T-helper 2 cell treated with Interferon-gamma antibody and Interleukin-4, amounts not matched to agents 5 μg/mL and 100 μg/mL, for 36 hours (primary cell): ENCODE measurements around the gene SH3GL2.

Source experiments
- DNase-seq: peaks from one replicate; pipeline ENCODE4 v3.0.0; 2021; ENCODE audit warnings: low spot score
- H3K27ac Mint-ChIP-seq: one replicate; pipeline ENCODE4 v1.8.0; 2021; ENCODE audit warnings: mild to moderate bottlenecking, mixed read lengths
- H3K27me3 Mint-ChIP-seq: one replicate; pipeline ENCODE4 v1.8.0; 2021; ENCODE audit warnings: low read depth, mixed read lengths
- H3K36me3 Mint-ChIP-seq: one replicate; pipeline ENCODE4 v1.8.0; 2021; ENCODE audit warnings: low read depth, mixed read lengths
- H3K4me1 Mint-ChIP-seq: one replicate; pipeline ENCODE4 v1.8.0; 2021; ENCODE audit warnings: low read depth, mixed read lengths
- H3K4me3 Mint-ChIP-seq: one replicate; pipeline ENCODE4 v1.8.0; 2022; ENCODE audit warnings: mild to moderate bottlenecking, moderate library complexity, mixed read lengths
- H3K9me3 Mint-ChIP-seq: one replicate; pipeline ENCODE4 v1.8.0; 2021; ENCODE audit warnings: mixed read lengths

SH3GL2 gene

GRCh38 chr9:17837965-17838364 is 259.1 kb downstream of the SH3GL2 start:
- H3K9me3 Mint-ChIP-seq: peaks cover under 1% of the 10 kb centered on the region
- H3K36me3 Mint-ChIP-seq: no peaks in the 10 kb centered on the region
- H3K4me3 Mint-ChIP-seq: no peak overlapping the region
- DNase-seq: no peak
- no peaks in the 10 kb centered on the region for H3K4me1 Mint-ChIP-seq
- H3K27ac Mint-ChIP-seq: no peak overlapping the region
- H3K27me3 Mint-ChIP-seq: no peaks in the 10 kb centered on the region

DNA sequence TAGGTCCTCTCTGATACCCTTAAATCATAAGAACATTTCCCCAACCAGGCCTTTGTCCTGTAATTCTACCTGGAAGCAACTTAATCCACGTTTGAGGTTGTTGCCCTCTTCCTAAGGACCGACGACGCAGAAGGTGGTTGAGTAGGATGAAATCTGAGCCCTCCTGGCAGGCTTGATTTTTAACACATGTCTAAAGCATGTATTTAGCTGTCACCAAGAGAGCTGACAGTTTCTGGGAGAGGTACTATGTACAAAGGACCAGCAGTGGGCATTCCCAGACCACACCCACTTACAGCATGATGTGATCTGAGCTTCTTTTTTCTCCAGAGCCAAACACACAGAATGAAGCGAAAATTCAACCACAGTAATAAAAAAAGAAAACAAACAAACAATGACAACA is 260.9 kb downstream of the SH3GL2 start:
- no peak for DNase-seq
- Mint-ChIP-seq H3K36me3 (no peaks in the 10 kb centered on the region), H3K9me3 (peaks cover 7% of the 10 kb centered on the region), H3K4me1 (no peaks in the 10 kb centered on the region), H3K4me3 (no peak overlapping the region), H3K27me3 (no peaks in the 10 kb centered on the region), H3K27ac (no peak overlapping the region)

DNA sequence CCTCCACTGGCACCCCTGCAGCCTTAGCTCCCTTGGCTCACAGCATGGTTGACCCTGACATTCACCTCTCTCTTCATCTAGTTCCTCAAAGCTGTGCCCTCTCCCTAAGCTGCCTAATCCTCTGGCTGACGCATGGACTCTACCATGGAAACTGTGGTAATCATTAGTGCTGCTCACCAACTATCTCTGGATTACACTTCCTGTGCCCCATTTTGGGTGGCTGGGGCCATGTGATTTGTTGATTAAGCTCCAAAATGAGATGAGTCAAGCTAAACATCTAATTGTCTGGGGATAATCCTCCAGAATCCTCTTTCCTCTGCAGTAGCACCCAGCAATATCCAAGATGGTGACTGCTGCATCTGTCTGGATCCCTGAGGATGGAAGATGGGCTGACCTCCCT is 264.4 kb downstream of the SH3GL2 start:
- DNase-seq: no peak
- Mint-ChIP-seq H3K27me3 (no peaks in the 10 kb centered on the region), H3K4me3 (no peak overlapping the region), H3K9me3 (peaks cover 13% of the 10 kb centered on the region), H3K36me3 (no peaks in the 10 kb centered on the region), H3K27ac (no peak overlapping the region), H3K4me1 (no peaks in the 10 kb centered on the region)
